ENCODE results near the gene SLC25A46.
A peak's percentile ranks its signal among the peaks of the same experiment; 100 is the strongest.
"Not testable (repeated sequence)": the region's sequence is repeated elsewhere in the genome, so short reads cannot be mapped to it uniquely, and the experiment has no call there.

SLC25A46 gene

DNA sequence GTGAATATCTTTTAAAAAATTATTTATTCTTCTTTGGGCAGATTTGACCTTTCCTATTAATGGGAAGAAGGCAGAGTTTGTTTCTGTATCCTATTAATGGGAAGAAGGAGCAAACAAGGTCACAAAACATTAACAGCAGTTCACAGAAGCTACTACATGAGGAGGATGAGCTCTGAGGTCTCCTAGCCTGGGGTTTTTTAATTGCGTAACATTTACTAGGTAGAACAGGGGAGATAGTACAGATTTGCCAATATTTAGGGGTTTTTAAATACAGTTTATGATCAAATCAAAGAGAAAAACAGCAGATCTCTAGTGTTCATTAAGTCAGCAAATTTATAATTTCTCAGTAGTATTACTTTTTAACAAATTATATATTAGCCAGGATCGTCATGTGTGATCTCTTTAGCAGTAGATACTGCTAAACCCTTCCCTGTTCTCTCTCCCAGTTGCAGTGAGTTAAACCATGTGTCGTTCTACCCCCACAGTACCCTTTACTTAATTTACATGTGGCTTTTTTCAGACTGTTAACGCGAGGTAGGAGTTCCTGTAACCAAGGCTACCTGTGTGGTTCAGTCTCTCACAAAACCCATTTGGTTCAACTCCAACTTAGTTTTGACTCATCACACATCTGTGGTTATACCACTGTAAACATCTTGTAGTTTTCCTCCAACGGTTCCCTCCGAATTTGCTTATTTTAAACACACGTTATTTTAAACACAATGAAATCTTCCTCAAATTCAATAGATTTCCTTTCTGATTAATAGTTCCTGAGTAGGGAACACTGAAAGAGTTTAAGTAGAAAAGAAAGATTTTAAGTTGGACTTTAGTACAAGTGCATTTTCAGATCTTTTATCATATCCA, 13.3 kb downstream of the SLC25A46 start:
- in situ Hi-C loops (cut with HindIII; ENCODE audit: low pct_ligation_motif_present, low pct_unique_long_range_greater_than_20kb, low sequenced_read_pairs), result no loop called here

DNA sequence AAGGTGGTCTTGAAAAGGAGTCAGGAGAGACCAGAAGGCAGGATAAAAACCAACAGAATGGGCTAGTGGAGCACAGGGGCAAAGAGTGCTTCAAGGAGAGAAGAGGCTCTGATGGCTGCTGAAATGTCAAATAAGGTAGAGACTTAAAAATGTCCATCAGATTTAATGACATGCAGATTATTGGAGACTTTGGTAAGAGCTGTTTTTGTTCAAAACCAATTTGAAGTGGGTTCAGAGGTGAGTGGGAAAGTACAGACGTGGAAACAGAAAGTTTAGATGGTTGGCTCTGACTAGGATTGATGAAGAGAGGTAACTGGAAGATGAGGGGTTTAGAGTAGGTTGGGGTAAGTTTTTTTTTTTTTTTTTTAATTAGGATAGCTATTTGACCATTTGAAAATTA, 14.1 kb downstream of the SLC25A46 start:
- in situ Hi-C loops (cut with HindIII; ENCODE audit: low pct_ligation_motif_present, low pct_unique_long_range_greater_than_20kb, low sequenced_read_pairs), result no loop called here

More for the DNA sequence above, 13.3 kb downstream of the SLC25A46 start:
- no peak for DNase-seq

DNA sequence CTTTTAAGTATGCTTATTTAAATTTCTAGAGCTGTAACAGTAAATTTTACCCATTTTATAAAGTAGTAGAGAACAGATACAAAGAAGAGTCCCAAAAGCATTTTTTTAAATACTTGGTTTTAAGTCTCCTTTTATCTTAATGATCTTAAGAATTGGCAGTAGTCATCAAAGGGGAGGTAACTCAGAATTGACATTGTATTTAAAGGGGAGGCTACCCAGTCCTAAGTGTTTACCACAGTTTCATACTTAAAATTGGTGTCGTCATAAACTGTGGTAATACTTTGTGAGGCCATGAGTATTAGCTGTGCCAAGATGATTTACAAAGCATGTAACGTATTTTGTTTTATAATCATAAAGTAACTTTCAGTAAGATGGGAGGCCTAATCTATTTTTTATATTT, 14.8 kb downstream of the SLC25A46 start:
- in situ Hi-C loops (cut with HindIII; ENCODE audit: low pct_ligation_motif_present, low pct_unique_long_range_greater_than_20kb, low sequenced_read_pairs), result no loop called here
- DNase-seq, result no peak

More for the DNA sequence above, 14.1 kb downstream of the SLC25A46 start:
- DNase-seq, result no peak

DNA sequence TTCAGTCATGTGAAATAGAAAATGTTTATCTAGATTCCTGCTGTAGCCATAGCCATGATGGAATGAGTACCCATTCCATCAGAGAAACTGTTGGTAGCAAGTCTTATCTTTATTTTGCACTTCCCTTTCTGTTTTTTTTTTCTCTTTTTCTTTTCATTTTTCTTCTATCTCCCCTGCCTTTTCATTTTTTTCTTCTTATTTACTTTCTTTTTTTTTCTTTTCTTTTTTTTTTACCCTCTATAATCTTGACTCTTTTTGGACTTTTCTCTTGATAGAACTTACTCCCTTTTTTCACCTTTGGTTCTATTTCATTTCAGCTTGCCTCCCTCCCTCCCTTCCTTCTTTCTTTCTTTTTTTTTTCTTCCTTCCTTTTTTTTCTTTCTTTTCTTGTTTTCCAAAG, 15.4 kb downstream of the SLC25A46 start:
- in situ Hi-C loops (cut with HindIII; ENCODE audit: low pct_ligation_motif_present, low pct_unique_long_range_greater_than_20kb, low sequenced_read_pairs), result no loop called here

DNA sequence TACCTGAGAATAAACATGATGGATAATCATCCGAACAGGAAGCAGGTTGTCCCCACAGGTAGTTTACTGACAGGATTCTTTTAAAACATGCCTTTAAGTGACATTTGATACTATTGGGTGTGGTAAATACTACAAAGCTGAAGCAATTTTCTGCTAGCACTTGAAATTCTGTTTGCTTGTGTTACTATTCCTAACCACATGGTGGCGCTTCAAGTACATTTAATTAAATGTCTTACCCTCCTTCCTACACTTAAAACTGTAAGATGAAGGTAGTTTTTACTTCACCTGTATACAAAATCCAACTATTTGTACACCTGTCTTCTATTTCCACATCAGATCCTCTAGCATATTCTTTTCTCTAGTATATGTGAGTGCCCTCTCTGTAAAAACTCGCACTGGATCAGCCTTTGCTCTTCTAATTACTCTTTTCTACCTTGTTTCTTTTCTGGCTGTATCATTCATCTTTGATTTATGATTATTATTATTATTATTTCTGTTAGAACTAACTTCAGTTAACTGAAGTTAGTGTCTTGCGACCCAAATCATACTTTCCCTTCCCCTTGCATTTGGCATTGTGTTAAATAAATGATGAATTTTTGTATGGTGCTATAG, 18.4 kb downstream of the SLC25A46 start:
- in situ Hi-C loops (cut with HindIII; ENCODE audit: low pct_ligation_motif_present, low pct_unique_long_range_greater_than_20kb, low sequenced_read_pairs), result no loop called here
- DNase-seq, result peak; percentile 46

More for the DNA sequence above, 15.4 kb downstream of the SLC25A46 start:
- DNase-seq, result no peak

DNA sequence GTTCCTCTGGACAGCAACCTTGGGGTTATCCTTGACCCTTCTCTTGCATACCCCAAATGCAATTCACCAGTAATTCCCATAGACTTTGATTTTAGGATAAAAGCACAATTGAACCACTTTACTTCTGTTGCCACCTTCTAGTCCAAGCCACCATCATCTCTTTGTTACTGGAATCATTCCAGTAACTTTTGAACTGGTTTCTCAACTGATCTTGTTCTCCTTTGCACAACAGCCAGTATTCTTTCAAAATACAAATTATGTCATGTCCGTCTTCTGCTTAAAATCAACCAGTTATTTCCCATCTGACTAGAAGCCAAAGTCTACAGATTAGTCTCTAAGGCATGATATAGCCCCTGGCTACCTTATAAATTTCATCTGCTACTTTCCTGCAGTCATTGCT, 21.4 kb downstream of the SLC25A46 start:
- in situ Hi-C loops (cut with HindIII; ENCODE audit: low pct_ligation_motif_present, low pct_unique_long_range_greater_than_20kb, low sequenced_read_pairs), result no loop called here
- DNase-seq, result no peak

DNA sequence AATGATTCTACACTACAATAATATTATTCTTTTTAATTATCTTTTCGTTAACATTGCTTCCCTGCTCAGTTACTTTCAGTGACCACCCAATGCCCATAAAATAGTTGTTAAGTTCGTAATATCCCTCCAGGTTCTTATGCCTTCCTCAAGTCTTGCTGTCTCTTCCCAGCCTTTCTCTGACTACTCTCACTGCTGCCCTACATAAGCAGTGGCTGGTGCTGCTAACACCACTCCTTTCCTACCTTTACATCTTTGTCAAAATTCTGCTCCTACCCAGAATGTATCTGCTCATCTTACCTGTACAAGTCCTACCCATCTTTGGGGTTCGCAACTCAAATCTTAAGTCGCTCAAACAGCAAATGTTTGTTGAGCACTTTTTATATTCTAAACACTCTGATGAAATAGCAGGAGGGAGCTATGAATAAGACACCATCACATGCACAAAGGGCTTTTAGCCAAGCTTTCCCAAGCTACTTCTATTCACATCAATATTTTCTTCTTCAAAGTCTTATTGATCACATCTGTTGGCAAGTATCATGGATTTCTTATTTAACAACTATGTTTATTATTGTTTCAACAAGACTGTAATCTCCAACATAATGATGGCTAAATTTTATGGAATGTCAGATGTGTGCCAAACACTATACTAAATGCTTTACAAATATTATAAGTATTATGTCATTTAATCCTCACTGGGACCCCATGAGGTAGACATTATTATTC, 29.5 kb downstream of the SLC25A46 start:
- in situ Hi-C loops (cut with HindIII; ENCODE audit: low pct_ligation_motif_present, low pct_unique_long_range_greater_than_20kb, low sequenced_read_pairs), result no loop called here
- DNase-seq, result no peak

DNA sequence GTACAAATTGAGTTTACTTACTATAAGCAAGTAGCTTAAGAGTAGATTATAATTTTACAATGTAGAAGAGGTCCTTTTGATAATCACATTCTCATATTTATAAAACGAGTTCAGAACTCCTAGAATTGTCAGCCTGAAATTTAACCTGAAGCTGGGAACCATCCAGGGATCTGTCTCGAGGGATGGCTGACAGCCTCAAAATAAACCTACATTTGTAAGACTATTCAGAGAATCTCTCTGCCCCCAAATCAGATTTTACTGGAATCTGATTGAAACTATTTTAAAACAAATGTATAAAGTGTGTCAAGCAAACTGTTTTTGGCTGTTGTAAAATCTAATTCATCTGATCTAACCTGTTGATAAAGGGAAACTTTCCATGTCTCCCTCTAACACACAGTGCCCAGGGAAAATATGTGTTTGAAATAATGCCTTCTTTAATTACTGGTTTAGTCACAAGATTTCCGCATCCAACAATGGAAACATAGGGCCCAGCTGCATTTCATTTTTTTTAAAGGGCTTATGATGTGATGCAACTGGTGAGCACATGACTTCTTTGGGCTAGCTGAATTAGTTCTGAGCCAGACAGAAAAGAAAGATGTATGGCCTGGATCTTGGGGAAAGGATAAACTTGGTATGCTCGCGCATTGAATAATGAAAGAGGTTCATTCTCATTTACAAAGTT, 30.3 kb downstream of the SLC25A46 start:
- no peak for DNase-seq
- in situ Hi-C loops (cut with HindIII; ENCODE audit: low pct_ligation_motif_present, low pct_unique_long_range_greater_than_20kb, low sequenced_read_pairs), result no loop called here

DNA sequence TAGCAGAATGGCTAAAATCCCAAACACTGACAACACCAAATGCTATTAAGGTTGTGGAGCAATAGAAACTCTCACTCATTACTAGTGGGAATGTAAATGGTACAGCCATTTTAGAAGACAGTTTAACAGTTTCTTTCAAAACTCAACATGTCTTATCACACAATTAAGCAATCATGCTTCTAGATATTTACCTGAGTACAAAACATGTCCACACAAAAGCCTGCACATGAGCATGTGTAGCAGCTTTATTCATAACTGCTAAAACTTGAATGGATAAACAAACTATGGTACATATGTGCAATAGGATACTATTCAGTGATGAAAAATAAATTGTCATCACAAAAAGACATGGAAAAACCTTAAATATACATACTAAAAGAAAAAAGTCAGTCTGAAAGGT, 31.5 kb downstream of the SLC25A46 start:
- in situ Hi-C loops (cut with HindIII; ENCODE audit: low pct_ligation_motif_present, low pct_unique_long_range_greater_than_20kb, low sequenced_read_pairs), result no loop called here

DNA sequence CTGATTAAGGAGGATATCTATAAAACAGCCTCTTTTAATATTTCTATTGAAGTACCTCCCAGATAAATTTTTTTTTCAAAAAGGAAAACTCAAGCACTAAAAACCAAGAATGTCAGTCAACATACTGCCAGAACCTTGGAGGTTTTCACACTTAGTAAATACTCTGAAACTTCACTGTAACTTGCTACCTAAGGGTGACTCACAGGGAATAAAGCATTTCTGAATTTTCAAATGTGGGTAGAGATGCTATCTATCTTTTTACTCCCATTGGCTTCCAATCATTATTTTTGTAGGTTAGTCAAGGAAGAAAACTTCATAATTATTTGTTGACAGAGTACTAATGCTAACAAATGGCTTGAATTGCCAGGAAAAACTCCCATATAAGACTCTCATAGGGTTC, 46.1 kb downstream of the SLC25A46 start:
- in situ Hi-C loops (cut with HindIII; ENCODE audit: low pct_ligation_motif_present, low pct_unique_long_range_greater_than_20kb, low sequenced_read_pairs), result no loop called here
- no peak for DNase-seq

More for the DNA sequence above, 31.5 kb downstream of the SLC25A46 start:
- no peak for DNase-seq

DNA sequence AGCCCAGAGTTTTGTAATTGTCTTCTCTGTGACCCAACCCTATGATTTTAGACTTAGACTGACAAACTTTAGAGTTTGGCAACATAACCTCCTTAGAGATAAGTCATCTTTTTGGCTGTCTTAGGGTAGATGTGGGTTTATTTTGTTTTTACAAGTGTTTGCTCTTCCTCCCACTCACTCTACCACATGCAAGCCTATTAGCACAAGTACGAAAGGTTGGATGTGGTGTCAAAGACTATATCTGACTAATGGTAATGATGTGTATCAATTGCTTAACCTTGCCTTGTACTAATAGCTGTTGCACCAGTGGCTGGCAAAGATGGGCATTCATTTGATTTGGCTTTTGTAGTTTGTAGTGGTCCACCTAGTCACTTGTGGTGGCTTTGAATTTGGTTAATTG, 46.5 kb downstream of the SLC25A46 start:
- DNase-seq, result no peak
- in situ Hi-C loops (cut with HindIII; ENCODE audit: low pct_ligation_motif_present, low pct_unique_long_range_greater_than_20kb, low sequenced_read_pairs), result no loop called here

DNA sequence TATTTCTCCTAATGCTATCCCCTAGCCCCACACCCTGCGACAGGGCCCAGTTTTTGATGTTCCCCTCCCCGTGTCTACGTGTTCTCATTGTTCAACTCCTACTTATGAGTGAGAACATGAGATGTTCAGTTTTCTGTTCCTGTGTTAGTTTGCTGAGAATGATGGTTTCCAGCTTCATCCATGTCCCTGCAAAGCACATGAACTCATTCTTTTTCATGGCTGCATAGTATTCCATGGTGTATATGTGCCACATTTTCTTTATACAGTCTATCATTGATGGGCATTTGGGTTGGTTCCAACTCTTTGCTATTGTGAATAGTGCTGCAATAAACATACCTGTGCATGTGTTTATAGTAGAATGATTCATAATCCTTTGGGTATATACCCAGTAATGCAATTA, 49.2 kb downstream of the SLC25A46 start:
- in situ Hi-C loops (cut with HindIII; ENCODE audit: low pct_ligation_motif_present, low pct_unique_long_range_greater_than_20kb, low sequenced_read_pairs); DNase-seq: not testable (repeated sequence)

DNA sequence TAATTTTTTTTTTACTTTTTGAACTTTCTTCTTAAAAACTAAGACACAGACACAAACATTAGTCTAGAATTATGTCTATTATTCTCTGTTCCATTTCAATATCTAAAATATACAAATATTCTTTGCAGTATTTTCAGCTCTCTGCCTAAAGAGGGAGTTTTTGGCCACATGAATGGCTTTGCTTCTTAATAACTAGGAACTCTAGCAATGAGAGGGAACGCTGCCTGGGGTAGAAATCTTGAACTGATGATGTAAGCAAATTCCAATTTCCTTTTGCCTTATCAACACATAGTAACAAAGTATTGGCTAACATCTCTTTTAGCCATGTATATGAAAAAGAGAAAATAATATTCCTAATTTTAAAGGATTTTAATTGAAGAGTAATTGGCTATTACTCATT, 51.9 kb downstream of the SLC25A46 start:
- DNase-seq, result no peak
- in situ Hi-C loops (cut with HindIII; ENCODE audit: low pct_ligation_motif_present, low pct_unique_long_range_greater_than_20kb, low sequenced_read_pairs), result no loop called here

DNA sequence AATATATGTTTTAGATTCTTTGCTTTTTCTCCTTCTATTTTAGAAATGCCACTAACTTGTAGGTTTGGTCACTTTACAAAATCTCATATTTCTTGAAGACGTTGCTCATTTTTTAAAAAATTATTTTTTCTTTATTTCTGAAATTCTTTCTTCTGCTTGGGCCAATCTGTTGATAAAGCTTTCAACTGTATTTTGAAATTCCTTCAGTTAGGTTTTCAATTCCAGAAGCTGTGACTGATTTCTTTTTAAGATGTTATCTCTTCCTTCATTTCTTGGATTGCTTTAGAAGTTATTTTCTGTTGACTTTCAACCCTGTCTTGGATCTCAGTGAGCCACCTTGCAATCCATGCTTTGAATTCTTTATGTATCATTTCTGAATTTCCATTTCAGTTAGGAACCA, 64.2 kb downstream of the SLC25A46 start:
- in situ Hi-C loops (cut with HindIII; ENCODE audit: low pct_ligation_motif_present, low pct_unique_long_range_greater_than_20kb, low sequenced_read_pairs), result no loop called here
- DNase-seq, result no peak

DNA sequence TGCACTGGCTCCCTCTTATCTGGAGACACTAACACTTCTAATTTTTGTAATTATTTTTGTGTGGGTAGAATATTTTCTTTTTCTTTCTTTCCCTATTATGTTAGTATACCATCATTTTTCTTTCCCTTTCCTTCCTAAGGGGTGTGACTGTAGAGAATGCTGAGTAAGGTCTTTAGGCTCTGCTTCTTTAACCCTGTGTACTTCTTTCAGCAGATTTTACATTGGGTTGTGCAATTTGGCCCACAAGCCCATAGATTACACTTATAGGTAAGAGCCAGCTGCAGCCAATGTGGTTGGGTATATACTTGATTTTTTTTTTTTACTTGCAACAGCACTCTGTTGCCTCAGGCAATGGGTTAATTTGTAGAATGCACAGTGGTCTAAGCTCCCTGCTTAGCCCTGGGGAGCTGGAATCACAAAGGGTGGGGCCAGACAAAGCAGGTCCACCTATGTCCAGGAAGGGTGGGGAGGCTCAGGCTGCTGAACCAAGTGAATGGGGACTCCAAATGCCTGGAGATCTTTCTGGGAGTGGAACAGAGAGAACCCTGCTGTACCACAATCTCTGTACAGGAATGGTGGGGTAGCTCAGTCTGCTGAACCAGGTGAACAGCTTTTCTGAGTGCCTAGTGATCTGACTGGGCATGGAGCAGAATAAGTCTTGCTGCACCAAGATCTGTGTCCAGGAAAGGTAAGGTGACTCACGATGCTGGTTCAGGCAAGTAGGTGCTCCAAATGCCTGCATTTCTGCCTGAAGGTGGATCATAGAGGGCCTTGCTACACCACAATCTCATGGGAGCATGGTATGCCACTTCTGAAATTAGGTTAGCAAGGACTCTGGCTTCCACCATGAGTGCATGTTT, 64.9 kb downstream of the SLC25A46 start:
- no peak for DNase-seq
- in situ Hi-C loops (cut with HindIII; ENCODE audit: low pct_ligation_motif_present, low pct_unique_long_range_greater_than_20kb, low sequenced_read_pairs), result no loop called here

DNA sequence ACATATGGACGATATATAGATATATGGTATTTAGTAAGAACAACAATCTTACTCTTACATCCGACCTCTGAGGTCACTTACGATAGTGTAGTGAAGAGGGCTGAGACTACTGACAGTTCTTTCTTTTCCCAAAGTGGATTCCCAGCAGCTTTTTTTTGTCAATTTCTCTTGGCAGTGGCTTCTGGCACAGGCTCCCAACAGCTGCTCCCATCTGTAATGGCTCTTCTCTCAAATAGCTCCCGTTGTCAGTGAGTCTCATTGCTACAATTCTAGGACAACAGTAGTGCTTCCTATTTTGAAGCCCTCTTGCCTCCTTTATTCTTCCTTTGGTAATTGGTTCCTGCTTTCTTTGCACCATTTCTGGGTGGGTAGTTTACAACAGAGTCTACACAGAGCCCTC, 68.4 kb downstream of the SLC25A46 start:
- in situ Hi-C loops (cut with HindIII; ENCODE audit: low pct_ligation_motif_present, low pct_unique_long_range_greater_than_20kb, low sequenced_read_pairs), result no loop called here

DNA sequence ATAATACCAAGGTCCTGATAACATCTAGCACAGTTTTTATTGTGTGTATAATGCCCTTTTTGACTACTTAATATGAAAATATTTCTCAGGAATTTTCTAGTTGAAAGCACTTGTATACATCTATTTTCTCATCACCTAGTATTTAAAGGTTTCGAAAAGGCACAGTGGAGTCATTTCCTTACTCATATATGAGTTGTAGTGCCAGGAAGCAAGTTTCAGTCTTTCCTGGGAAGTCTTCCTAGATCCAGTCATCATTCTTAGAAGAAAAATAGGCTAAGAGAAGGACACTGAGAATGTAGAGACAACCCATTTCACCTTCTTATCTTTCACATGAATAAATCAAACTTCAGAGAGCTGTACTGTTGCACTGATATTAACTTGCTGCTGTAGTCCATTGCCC, 70.2 kb downstream of the SLC25A46 start:
- in situ Hi-C loops (cut with HindIII; ENCODE audit: low pct_ligation_motif_present, low pct_unique_long_range_greater_than_20kb, low sequenced_read_pairs), result no loop called here
- no peak for DNase-seq

More for the DNA sequence above, 68.4 kb downstream of the SLC25A46 start:
- no peak for DNase-seq
